Spleen (tissue), 11 donors: ENCODE data around the gene GOLGA7B. TPM values are rescaled to one million over a fixed set of nuclear protein-coding genes. Genes with fewer than 3 reads are reported as not detected.
"Not testable (repeated sequence)": the region's sequence is repeated elsewhere in the genome, so short reads cannot be mapped to it uniquely, and the experiment has no call there.

Experiments
- DNase-seq: peaks from one replicate; pipeline ENCODE4 v3.0.0-alpha.2; 2020
- H3K27ac ChIP-seq, 8 donors: fragments of 200-600 bp; sonication (generic) in 7 of 8; 1 replicate in 4 of 8; 2 replicates in 4 of 8; pipeline versions ENCODE4 v1.5.0 to v1.8.0; 2016 to 2021; ENCODE audit warnings: inconsistent platforms in 4 of 8, mild to moderate bottlenecking in 4 of 8, moderate library complexity in 1 of 8
- H3K27me3 ChIP-seq, 7 donors: fragments of 200-600 bp; sonication (generic) in 6 of 7; replicated peaks in 1 of 7; 1 replicate in 4 of 7; 2 replicates in 3 of 7; pipeline versions ENCODE4 v1.5.0 to v1.8.0; 2016 to 2021; ENCODE audit warnings: inconsistent platforms in 3 of 7, mild to moderate bottlenecking in 1 of 7
- H3K36me3 ChIP-seq, 6 donors: fragments of 200-600 bp; sonication (generic) in 5 of 6; 1 replicate in 4 of 6; 2 replicates in 2 of 6; pipeline versions ENCODE4 v1.5.0 to v1.8.0; 2016 to 2021; ENCODE audit warnings: inconsistent platforms in 2 of 6
- H3K4me1 ChIP-seq, 6 donors: fragments of 200-600 bp; sonication (generic) in 5 of 6; 1 replicate in 3 of 6; 2 replicates in 3 of 6; pipeline versions ENCODE4 v1.5.0 to v1.8.0; 2016 to 2021; ENCODE audit warnings: inconsistent platforms in 3 of 6
- H3K4me3 ChIP-seq, 8 donors: fragments of 200-600 bp; sonication (generic) in 7 of 8; 1 replicate in 4 of 8; 2 replicates in 4 of 8; pipeline versions ENCODE4 v1.5.0 to v1.8.0; 2016 to 2021; ENCODE audit warnings: inconsistent platforms in 4 of 8, mild to moderate bottlenecking in 4 of 8, moderate library complexity in 2 of 8
- H3K9me3 ChIP-seq, 8 donors: fragments of 200-600 bp; sonication (generic) in 7 of 8; 1 replicate in 4 of 8; 2 replicates in 4 of 8; pipeline versions ENCODE4 v1.5.0 to v1.8.0; 2016 to 2021; ENCODE audit warnings: inconsistent platforms in 4 of 8
- POLR2A ChIP-seq, 3 donors: fragments of 450-650 bp; IDR thresholded peaks; one replicate each; pipeline ENCODE4 v1.5.1; 2017; ENCODE audit warnings: antibody characterized with exemption in 3 of 3, mild to moderate bottlenecking in 1 of 3
- POLR2AphosphoS5 ChIP-seq, 3 donors: sonication (generic); formaldehyde crosslinking; IDR thresholded peaks; one replicate each; pipeline ENCODE4 v1.5.1; 2017; ENCODE audit warnings: antibody characterized with exemption in 3 of 3
- WGBS, 5 donors: extraction: QIAGEN DNeasy Blood & Tissue Kit in 3 of 5; methylation state at CpG; one replicate each; pipeline versions ENCODE4 v1.1.5 to v1.1.7; 2013 to 2018; 5-methylcytosine and 5-hydroxymethylcytosine counted together
- intact Hi-C: fragments of 100-400 bp; cut with DNase I; formaldehyde crosslinking; loops from one replicate; pipeline ENCODE4 v1.15.0; 2023; ENCODE audit warnings: low total_unique reads
- polyA plus RNA-seq, 3 donors: library from polyadenylated mRNA; stranded (reverse); fragments of 200-250 nt; gene quantifications; one replicate each; pipeline ENCODE4 v1.2.1, GENCODE V29; 2013
- total RNA-seq, 7 donors: library from RNA; depleted of rRNA in 3 of 7; stranded (reverse); fragments of >200 nt in 3 of 7; fragmentation: NEBNext Ultra II Directional in 4 of 7; extraction: Animal tissue kit (Norgen Biotek cat#: 25700) in 4 of 7; gene quantifications; one replicate each; pipeline versions ENCODE4 v1.1.0 to v1.2.1, GENCODE V29; 2016 to 2021
- TF ChIP-seq, protein P1 (sequence below), 11 experiments: fragments of 200-600 bp in 7 of 11; fragments of 450-650 bp in 4 of 11; sonication (generic) in 4 of 11; IDR thresholded peaks in 8 of 11; conservative IDR thresholded peaks in 3 of 11; 1 replicate in 7 of 11; 2 replicates in 4 of 11; pipeline versions ENCODE4 v1.4.0 to v1.8.0; 2016 to 2021; ENCODE audit warnings: antibody characterized with exemption in 11 of 11, inconsistent platforms in 4 of 11, mild to moderate bottlenecking in 1 of 11
- donor health status: healthy with polysubstance abuse.
- donor health status: DM: no; HTN: no; CAD: no; lungs with moderate emphysema.
- donor health status: DM: no; HTN: no; CAD: no.
- donor health status: Bipolar disorder and iron deficiency.
- donor health status: healthy.
- donor health status: DM: no; HTN: no; CAD: no.
- donor health status: DM: yes; HTN: yes; CAD: no.

The GOLGA7B gene
- total and polyA plus RNA-seq, 10 donors = 0.27 to 1.0 (median 0.52) TPM

GRCh38 chr10:97830064-97830463, 19.6 kb upstream of the GOLGA7B start:
- intact Hi-C loops = no loop called here
- no peak for DNase-seq
- WGBS, 5 donors = 14 to 43% (median 22%) methylated on average over 2 to 3 of the region's 3 CpGs
- no peak overlapping the region for H3K27ac ChIP-seq
- H3K27me3 ChIP-seq = peaks cover 0 to 24% (median 0%) of the 10 kb centered on the region in 7 donors
- H3K36me3 ChIP-seq = no peaks in the 10 kb centered on the region
- no peaks in the 10 kb centered on the region for H3K4me1 ChIP-seq
- H3K9me3 ChIP-seq = no peaks in the 10 kb centered on the region
- H3K4me3 ChIP-seq = no peak overlapping the region
- no peak for TF ChIP-seq POLR2A (IDR thresholded peaks at IDR 0.05)
- TF ChIP-seq POLR2AphosphoS5 (IDR thresholded peaks at IDR 0.05) = no peak
- TF ChIP-seq, protein P1, sequence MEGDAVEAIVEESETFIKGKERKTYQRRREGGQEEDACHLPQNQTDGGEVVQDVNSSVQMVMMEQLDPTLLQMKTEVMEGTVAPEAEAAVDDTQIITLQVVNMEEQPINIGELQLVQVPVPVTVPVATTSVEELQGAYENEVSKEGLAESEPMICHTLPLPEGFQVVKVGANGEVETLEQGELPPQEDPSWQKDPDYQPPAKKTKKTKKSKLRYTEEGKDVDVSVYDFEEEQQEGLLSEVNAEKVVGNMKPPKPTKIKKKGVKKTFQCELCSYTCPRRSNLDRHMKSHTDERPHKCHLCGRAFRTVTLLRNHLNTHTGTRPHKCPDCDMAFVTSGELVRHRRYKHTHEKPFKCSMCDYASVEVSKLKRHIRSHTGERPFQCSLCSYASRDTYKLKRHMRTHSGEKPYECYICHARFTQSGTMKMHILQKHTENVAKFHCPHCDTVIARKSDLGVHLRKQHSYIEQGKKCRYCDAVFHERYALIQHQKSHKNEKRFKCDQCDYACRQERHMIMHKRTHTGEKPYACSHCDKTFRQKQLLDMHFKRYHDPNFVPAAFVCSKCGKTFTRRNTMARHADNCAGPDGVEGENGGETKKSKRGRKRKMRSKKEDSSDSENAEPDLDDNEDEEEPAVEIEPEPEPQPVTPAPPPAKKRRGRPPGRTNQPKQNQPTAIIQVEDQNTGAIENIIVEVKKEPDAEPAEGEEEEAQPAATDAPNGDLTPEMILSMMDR (IDR thresholded peaks at IDR 0.05 in 8 of 11, conservative IDR thresholded peaks at IDR 0.05 in 3 of 11) = no peak

DNA sequence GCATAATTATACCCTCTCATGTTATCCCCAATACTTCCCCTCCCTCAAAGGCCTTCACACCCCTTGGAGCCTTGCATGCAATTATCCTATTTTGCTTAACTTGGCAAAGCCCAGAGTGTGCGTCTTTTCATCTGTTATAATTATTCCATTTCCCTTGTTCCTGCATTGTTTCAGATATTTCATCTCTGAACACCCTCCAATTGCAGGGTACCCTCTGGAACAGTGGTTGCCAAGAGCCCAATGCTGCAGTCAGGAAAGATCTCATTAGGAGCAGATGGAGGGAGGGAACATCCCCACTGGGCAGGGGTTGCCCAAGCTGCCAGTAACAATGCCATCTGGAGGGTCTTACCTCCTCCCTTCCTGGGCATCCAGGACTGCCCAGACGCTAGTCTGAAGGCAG, 18.4 kb upstream of the GOLGA7B start:
- no peak for DNase-seq
- WGBS, 5 donors = 49 to 79% (median 67%) methylated on average over 2 of the region's 2 CpGs
- intact Hi-C loops = no loop called here
- no peaks in the 10 kb centered on the region for H3K36me3 ChIP-seq
- no peaks in the 10 kb centered on the region for H3K9me3 ChIP-seq
- TF ChIP-seq, protein P1 (IDR thresholded peaks at IDR 0.05 in 8 of 11, conservative IDR thresholded peaks at IDR 0.05 in 3 of 11) = no peak
- TF ChIP-seq POLR2AphosphoS5 (IDR thresholded peaks at IDR 0.05) (no peak), POLR2A (IDR thresholded peaks at IDR 0.05) (no peak)
- H3K4me3 ChIP-seq = no peak overlapping the region
- peaks cover 0 to 24% (median 0%) of the 10 kb centered on the region in 7 donors for H3K27me3 ChIP-seq
- no peaks in the 10 kb centered on the region for H3K4me1 ChIP-seq
- no peak overlapping the region for H3K27ac ChIP-seq

DNA sequence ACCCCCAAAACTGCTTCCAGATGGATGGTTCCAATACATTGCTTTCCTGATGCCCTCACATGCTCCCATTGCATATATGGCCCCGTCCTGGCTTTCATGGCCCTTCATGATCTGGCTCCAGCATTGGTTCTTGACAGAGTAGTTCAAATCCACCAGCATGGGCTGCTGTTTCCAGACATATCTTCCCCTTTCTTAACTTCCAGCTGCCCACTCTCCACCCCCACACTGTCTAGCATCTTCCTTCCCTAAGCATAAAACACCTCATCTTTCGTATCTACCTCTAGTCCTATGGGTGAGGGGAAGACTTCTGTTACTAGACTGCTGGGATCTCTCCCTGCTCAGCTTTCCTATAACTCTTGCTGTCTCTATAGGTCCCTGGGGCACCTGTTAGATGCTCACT, 13.2 kb upstream of the GOLGA7B start:
- WGBS, 5 donors = 63 to 88% (median 74%) methylated on average over 2 of the region's 2 CpGs

DNA sequence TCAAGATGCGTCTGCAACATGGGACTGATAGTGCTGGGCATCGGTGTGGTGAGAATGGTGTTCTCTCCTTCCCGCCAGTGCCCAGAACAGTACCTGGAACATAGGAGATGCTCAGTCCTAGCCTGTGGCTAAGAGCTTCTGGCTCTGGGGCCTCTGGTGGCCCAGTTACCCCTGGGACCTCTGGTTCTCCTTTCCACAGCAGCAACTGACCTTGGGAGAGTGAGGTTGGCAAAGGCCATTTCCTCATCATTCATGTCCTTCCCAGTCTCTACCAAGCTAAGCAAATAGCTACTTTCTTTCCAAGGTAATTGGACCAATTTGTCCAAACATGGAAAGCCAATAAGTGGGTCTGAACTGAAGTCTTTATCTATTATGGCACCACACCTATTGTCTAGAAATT, 11.6 kb upstream of the GOLGA7B start:
- Histone ChIP-seq H3K27me3 (peaks cover 0 to 26% (median 0%) of the 10 kb centered on the region in 7 donors), H3K9me3 (no peaks in the 10 kb centered on the region), H3K36me3 (no peaks in the 10 kb centered on the region), H3K4me3 (no peak overlapping the region), H3K4me1 (no peaks in the 10 kb centered on the region), H3K27ac (no peak overlapping the region)
- TF ChIP-seq, protein P1 (IDR thresholded peaks at IDR 0.05 in 8 of 11, conservative IDR thresholded peaks at IDR 0.05 in 3 of 11) = no peak
- TF ChIP-seq POLR2A (IDR thresholded peaks at IDR 0.05) = no peak
- 90 to 98% (median 91%) methylated on average over 3 of the region's 3 CpGs for WGBS, 5 donors
- peak; percentile 18 for DNase-seq
- intact Hi-C loops = no loop called here

More for the DNA sequence above, 13.2 kb upstream of the GOLGA7B start:
- TF ChIP-seq POLR2A (IDR thresholded peaks at IDR 0.05) (no peak), POLR2AphosphoS5 (IDR thresholded peaks at IDR 0.05) (no peak)
- TF ChIP-seq, protein P1 (IDR thresholded peaks at IDR 0.05 in 8 of 11, conservative IDR thresholded peaks at IDR 0.05 in 3 of 11) = no peak
- H3K27ac ChIP-seq = no peak overlapping the region
- peaks cover 0 to 25% (median 0%) of the 10 kb centered on the region in 7 donors for H3K27me3 ChIP-seq
- H3K4me1 ChIP-seq = no peaks in the 10 kb centered on the region
- DNase-seq = peak; percentile 21
- H3K9me3 ChIP-seq = no peaks in the 10 kb centered on the region
- H3K36me3 ChIP-seq = no peaks in the 10 kb centered on the region
- no peak overlapping the region for H3K4me3 ChIP-seq
- intact Hi-C loops = no loop called here

DNA sequence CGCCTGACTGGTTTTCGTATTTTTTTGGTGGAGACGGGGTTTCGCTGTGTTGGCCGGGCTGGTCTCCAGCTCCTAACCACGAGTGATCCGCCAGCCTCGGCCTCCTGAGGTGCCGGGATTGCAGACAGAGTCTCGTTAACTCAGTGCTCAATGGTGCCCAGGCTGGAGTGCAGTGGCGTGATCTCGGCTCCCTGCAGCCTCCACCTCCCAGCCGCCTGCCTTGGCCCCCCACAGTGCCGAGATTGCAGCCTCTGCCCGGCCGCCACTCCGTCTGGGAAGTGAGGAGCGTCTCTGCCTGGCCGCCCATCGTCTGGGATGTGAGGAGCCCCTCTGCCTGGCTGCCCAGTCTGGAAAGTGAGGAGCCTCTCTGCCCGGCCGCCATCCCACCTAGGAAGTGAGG, 8.5 kb upstream of the GOLGA7B start:
- H3K4me3 ChIP-seq, DNase-seq, H3K4me1 ChIP-seq, H3K36me3 ChIP-seq, intact Hi-C loops, H3K9me3 ChIP-seq, H3K27ac ChIP-seq: not testable (repeated sequence)
- WGBS, 5 donors = 90 to 96% (median 92%) methylated on average over 11 to 20 of the region's 22 CpGs
- H3K27me3 ChIP-seq = peaks cover 0 to 45% (median 0%) of the 10 kb centered on the region in 7 donors

DNA sequence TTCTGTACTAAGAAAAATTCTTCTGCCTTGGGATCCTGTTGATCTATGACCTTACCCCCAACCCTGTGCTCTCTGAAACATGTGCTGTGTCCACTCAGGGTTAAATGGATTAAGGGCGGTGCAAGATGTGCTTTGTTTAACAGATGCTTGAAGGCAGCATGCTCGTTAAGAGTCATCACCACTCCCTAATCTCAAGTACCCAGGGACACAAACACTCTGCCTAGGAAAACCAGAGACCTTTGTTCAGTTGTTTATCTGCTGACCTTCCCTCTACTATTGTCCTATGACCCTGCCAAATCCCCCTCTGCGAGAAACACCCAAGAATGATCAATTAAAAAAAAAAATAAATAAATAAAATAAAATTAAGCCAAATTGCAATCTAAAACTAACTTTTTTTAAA, 7.5 kb upstream of the GOLGA7B start:
- intact Hi-C loops, DNase-seq, H3K9me3 ChIP-seq, H3K4me1 ChIP-seq, H3K36me3 ChIP-seq, H3K4me3 ChIP-seq, H3K27ac ChIP-seq: not testable (repeated sequence)
- WGBS, 5 donors = 13 to 38% (median 17%) methylated on average over 1 to 2 of the region's 3 CpGs
- H3K27me3 ChIP-seq = peaks cover 0 to 39% (median 0%) of the 10 kb centered on the region in 7 donors
